ENCODE data around the gene C10orf95.
"Not testable (repeated sequence)": the region's sequence is repeated elsewhere in the genome, so short reads cannot be mapped to it uniquely, and the experiment has no call there.

C10orf95 gene, protein sequence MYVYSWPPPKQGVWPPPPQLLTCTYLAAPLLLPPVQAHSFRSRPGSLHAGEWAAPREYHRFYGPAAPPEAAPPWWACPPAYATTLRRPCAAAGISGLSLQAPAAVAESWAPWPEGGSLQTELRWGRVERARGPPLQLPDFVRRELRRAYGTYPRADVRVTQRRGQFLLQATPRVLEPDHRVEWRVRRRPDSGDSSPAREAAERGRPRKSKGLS

GRCh38 chr10:102451105-102451969, at the start of gene C10orf95:
Gene C10orf95 (minus strand): TSS chr10:102451543. CDS start chr10:102451093, 450 bp downstream.
- DNase-seq: no peak

DNA sequence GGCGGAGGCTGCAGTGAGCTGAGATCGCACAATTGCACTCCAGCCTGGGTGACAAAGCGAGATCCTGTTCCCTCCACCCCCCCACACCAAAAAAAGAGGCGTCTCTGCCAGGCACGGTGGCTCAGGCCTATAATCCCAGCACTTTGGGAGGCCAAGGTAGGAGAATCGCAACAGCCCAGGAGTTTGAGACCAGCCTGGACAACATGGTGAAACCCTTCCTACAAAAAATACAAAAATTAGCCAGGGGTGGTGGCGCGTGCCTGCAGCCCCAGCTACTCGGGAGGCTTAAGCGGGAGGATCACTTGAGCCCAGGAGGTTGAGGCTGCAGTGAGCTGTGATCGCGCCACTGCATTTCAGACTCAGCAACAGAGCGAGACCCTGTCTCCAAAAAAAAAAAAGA, 49.3 kb upstream of the C10orf95 start:
- not testable (repeated sequence) for DNase-seq

DNA sequence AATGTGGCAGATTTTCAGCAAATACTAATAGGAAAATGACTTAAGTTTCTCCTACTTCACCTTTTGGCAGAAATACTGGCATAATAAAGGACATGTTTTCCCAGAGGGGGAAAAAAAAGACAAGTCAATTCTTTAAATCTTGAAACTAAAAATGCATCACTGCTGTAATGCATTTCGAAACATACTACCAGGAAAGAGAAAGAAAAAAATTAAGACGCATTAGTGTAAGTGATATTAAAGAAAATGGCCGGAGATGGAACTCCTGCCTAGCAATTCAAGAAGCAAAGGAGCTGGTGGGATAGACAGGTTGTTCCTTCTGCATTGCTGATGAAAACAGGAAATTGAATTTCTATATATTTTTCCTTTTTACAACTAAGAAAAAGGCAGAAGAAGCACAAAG, 48.0 kb upstream of the C10orf95 start:
- no peak for DNase-seq

DNA sequence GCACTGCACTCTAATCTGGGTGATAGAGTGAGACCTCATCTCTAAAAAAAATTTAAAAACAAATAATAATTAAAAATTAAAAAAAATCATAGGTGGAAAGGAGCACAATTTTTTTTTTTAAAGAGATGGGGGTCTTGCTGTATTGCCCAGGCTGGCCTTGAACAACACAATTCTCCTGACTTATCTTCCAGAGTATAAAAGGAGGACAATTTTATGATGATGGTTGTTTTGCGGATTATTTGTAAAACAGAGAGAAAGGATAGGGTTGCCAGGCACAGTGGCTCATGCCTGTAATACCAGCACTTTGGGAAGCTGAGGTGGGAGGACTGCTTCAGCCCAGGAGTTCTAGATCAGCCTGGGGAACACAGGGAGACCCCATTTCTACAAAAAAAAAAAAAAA, 46.2 kb upstream of the C10orf95 start:
- no peak for DNase-seq

GRCh38 chr10:102493771-102494170, 42.4 kb upstream of the C10orf95 start:
- DNase-seq: no peak

- DNase-seq: no peak
These were observed 41.6 kb upstream of the C10orf95 start for GRCh38 chr10:102492983-102493382.

DNA sequence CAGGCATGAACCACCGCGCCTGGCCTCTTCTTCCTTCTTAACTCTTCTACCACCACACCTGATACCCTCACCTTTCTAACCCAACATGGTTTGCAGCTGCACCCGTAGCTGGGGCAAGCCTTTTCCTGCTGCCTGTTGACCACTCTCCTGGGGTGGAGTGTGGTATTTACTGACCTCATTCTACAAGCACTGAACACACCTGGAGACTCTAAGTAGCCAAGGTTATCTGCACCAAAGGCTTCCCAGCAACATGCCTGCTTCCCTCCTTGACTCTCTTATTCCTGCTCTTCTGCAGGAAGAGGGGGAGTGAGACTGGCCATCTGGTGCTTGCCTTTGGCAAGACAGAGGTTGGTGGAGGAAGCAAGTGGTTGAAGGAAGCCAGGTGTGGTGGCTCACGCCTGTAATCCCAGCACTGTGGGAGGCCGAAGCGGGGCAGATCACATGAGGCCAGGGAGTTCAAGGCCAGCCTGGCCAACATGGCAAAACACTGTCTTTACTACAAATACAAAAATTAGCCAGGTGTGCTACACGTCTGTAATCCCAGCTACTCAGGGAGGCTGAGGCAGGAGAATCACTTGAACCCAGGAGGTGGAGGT, 41.1 kb upstream of the C10orf95 start:
- no peak for DNase-seq

DNA sequence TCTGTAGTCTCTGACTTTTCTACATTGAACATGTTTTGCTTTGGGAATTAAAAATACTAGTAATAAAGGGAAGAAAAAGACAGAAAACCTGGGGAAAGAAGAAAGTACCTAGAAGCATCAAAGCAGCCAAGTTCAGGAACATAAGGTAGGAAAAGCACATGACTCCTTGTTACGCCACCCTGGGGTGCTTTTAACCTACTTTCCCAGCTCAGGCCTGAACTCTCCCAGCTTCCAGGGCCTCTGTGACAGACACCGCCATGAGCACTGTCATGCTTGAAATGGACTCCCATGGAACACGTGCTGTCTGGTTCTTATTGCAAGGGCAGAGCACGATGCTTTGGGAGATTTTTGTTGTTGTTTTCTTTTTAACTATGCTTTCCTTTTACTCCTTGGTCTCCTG, 39.8 kb upstream of the C10orf95 start:
- no peak for DNase-seq

- DNase-seq: no peak
These were observed 33.9 kb upstream of the C10orf95 start for GRCh38 chr10:102485093-102485784.

DNA sequence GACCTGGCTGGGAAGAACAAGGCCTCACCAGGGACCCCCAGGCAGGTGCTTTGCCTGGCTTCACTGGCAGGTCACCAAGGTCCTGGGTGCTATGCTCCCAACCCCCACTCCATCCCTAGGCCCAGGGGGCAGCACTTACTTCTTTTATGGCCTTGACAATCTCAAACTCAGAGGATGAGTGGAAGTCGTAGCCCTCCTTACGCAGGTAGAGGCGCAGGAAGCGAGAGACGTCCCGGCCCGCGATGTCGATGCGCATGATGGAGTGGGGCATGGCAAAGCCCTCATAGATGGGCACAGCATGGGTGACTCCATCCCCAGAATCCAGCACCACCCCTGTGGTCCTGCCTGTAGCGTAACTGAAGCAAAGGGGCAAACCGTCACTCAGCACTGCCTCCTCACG, 32.7 kb upstream of the C10orf95 start:
- no peak for DNase-seq

DNA sequence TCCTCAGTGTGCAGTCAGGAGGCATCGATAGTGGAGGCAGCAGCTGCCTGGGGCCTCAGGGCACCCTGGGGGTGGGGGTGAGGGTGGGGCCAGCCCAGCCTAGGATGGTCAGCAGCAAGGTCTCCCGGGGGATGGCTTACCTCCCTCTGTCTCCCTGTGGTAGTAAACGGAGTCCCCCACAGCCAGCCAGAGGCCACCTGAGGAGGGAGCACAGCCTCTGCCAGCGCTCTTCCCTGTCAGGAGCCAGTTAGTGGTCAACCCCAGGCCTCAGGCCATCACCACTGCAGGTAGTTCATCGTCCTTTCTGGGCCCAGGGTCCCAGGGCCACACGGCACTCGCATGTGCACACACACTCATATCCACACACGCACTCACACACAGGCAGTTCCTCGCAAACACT, 29.1 kb upstream of the C10orf95 start:
- DNase-seq: no peak

DNA sequence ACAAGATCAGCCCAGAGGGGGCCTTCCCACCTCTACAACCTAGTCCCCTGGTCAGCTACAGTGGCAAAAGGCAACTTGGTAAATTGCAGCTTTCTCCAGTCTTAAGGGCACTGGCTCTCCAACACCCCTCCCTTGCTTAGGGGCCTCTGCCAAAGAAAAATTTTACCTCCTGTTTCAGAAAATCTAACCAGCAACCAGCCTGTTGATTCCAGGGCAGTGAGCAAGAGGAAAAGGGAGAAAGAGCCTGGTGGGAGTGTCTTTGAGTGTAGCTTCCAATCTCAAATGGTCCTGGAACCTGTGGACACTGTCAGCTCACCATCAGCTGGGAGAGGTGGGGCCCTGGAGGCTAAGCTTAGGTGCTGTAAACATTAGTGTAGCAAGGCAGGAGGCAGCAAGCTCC, 28.3 kb upstream of the C10orf95 start:
- no peak for DNase-seq

DNA sequence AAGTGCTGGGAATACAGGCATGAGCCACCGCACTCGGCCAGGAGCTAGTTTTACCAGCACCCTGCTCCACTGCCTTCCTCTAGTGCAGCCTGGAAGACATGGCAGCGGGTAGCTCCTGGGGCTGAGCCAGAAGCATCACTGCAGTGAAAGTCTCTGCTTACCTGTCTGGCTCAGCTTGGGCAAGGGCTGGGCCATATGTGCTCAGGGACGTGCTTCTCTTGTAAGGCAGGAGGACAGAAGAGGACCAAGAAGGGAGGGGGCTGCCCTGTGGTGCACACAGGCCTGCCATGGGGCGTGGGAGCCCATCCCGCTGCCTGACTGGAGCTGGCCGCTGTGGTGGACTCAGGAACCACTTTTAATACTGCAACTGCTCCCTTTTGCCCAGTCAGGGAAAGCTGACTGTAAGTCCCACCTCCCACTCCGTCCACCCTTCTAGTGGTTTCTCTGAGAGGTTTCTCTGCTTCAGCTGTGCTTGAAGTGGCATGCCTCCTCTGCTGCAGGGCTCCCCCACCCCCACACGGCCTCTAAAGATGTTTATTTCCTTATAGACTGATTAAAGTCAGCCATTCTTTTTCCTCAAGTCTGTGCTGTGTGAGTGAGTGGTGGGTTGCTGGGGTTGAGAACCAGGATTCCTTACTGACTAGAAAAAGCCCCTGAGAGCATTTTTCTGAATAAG, 25.3 kb upstream of the C10orf95 start:
- DNase-seq: no peak

GRCh38 chr10:102475451-102476040, 24.2 kb upstream of the C10orf95 start:
- DNase-seq: no peak

DNA sequence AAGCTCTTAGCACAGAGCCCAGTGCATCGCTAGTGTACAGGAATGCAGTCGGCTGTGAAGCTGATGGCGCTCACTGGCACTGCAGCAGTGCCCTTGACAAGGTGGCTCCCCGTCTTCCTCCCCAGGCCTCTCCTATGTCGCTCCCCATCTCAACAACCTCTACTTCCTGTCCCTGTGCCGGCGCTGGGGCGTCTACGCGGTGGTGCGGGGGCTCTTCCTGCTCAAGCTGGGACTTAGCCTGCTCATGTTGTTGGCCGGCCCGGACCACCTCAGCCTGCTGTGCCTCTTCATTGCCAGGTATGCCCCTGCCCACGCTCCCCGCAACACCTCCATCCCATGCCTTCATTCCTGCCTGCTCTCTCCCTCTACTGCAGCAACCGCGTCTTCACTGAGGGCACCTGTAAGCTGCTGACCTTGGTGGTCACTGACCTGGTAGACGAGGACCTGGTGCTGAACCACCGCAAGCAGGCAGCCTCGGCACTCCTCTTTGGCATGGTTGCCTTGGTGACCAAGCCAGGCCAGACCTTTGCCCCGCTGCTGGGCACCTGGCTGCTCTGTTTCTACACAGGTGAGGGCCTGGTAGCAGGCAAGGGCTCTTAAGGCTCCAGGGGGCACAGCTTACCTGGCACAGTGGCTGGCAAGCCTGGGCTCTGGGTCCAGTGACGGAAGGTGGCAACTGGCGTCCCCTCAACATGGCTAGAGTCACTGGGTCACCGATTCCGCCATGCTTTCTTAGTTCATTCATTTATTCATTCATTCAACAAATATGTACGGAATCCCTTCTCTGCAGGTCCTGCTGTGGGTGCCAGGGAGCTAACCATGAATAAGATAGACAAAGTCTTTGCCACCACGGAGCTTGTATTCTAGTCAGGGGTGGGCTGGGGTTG, 22.3 kb upstream of the C10orf95 start:
- DNase-seq: no peak

- DNase-seq: no peak
These were observed 19.5 kb upstream of the C10orf95 start for GRCh38 chr10:102470579-102471546.

- no peak for DNase-seq
These were observed 17.3 kb upstream of the C10orf95 start for GRCh38 chr10:102468683-102469082.

- no peak for DNase-seq
These were observed 16.7 kb upstream of the C10orf95 start for GRCh38 chr10:102467971-102468438.

DNA sequence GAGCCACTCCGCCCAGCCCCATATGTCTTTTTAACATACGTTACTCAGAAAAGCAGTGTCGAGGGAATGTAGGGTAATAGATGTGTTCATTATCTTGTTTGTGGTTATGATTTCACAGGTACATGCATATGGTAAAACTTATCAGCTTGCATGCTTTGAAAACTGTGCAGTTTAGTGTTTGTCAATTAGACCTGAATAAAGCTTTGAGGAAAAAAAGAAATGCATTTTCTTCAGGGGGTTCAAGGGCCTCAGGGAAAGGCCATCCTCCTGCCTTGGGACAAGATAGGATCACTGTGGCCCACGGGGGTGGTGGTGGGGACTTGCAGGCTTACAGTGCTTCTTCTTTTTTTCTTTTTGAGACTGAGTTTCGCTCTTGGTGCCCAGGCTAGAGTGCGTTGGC, 16.0 kb upstream of the C10orf95 start:
- no peak for DNase-seq

DNA sequence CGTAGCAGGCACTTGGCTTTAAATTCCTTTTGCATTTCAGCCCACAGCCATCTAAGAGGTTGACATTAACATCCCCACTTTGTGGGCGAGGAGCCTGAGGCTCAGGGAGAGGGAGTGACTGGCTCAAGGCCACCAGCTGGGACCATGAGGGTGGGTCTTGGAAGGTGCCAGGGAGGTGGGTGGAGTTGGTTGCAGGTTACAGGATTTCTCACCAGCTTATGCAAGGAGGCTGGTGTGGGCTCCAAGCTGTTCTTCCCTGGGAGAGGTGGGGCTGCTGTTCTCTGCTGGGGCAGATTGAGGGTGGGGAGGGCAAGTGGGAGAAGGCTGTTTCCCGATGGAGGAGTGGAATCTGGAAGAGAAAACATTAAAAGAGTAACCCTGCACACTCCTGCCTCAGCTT, 14.1 kb upstream of the C10orf95 start:
- no peak for DNase-seq
